ENCODE measurements around the gene R3HDM2.

The R3HDM2 gene

DNA sequence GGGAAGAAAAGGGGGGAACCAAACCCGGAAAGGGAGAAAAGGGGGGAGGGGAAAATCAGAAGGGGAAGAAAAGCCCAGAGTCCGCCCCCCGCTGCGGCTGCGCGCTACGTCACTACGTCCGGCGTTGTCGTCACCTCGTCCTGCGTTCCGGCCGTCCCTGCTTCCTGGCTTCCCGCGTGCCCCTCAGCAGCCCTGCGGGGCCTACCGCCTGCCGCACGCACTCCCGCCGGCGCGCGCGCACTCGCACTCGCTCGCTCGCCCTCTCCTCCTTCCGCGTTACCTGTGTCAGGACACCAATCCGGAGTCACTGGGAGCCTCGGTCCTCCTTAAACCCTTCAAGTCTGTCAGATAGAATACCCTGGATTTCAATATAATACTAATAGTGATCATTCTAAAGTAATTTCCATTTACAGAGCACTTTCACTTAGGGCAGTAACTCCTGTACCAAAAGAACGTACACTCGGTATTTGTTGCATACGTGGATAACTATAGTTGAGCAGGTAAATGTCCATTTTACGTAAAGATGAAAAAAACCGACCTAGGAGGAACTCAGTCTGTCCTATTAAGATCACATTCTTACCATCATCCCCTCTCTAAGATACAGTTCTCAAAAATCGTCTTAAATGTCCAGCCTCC, at the start of gene R3HDM2:
Gene R3HDM2 (minus strand): TSS at position 113 of the 636 bp plus-strand sequence. CDS start 120,615 bp downstream, outside the sequence.
- peak; percentile 90 to 93 (median 92) for DNase-seq (ENCODE audit: low read depth in 2 of 3, low spot score in 2 of 3)

DNA sequence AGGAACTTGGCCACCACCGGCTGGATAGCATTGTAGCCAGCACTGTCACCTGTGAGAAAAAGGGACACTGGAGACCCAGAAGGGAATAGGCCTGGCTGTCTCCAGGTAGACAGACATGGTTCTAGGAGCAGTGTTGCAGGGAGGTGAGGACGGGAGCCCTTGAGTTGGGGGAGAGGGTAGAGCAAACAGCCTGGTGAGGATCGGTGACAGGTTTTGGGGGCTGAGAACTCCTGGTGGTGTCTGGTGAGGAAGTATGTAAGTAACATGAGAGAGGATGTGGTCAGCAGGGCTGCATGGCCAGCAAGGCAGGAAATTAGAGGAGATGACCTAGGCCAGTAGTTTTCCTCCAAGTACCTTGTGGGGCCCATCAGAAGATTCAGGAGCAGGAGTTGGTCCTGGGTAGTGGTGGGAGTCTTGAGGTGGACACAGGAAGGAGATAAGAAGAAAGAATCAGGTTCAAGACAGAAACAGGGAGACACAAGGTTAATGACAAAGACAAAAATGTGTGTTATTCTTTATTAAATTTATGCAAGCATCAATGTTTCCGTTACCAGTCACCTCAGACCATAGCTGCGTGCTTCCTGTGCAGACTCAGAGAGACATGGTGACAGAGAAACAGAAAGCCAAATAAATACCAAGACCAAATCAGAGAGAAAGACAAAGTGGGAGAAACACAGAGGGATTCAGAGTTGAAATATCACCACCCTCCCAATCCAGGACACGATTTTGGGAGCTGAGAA, 48.7 kb upstream of the R3HDM2 start, which contains the start of gene ARHGAP9:
Gene ARHGAP9 (minus strand): TSS at position 491 of the 740 bp plus-strand sequence. CDS start 460 bp downstream, at position 31.
- no peak for DNase-seq (ENCODE audit: low read depth in 2 of 3, low spot score in 2 of 3)

DNA sequence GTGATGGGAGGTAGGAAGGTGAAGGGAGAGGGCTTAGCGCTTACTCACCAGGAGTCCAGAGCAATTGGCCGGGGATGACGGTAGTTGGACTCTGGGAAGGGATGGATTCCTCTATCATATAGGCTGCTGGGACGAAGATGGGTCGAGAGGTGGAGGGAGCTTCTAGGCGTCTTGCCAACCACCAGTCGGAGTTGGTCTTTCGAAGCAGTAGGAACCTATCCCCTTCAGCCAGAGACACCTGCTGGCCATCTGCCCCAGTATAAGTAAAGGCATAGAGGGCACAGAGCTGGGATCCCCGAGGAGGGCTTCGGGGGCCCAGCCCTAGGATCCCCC, 48.2 kb upstream of the R3HDM2 start:
- no peak for DNase-seq (ENCODE audit: low read depth in 2 of 3, low spot score in 2 of 3)

DNA sequence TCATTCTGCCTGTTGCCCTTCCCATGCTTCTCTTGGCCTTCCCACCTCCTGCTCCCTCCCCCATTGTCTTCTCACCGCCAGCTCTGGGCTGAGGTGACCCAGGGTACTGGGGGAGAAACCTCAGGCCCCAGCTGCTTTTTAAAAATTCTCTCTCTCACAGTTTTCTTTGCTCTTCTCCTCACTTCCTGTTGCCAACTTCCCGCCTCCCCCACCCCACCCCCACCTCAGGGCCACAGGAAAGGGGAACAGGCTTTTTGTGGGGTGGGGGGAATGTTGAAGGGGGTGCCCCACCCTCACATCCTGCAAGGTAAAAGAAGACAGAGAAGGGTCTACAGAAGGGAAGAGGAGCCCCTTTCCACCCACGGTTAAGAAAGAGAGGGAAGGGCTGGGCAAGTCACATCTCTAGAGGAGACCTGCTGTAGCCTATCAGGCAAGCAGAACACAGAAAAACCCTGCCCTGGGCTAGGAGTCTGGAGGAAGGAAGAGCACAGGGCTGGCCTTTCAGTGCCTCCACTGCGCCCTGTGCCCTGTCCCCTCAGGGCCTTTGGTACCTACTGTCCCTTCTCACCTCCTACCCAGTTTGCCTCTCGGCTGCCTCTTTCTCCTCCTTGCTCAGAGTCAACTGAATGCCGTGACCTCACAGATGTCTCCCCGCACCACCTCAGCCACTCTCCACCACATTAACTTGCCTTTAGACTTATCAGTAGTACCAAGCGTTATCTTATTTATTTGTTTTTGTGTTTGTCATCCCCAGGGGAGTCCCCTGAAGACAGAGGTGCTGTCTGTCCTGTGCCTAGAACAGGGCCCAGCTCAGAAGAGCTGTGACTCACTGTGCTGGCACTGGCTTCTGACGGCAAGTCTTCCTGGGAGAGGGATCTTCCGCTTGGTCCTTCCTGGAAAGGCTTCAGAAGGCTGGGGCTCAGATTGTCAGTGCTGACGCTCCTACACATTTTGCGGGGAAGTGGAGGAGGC, 47.2 kb upstream of the R3HDM2 start:
- no peak for DNase-seq (ENCODE audit: low read depth in 2 of 3, low spot score in 2 of 3)

DNA sequence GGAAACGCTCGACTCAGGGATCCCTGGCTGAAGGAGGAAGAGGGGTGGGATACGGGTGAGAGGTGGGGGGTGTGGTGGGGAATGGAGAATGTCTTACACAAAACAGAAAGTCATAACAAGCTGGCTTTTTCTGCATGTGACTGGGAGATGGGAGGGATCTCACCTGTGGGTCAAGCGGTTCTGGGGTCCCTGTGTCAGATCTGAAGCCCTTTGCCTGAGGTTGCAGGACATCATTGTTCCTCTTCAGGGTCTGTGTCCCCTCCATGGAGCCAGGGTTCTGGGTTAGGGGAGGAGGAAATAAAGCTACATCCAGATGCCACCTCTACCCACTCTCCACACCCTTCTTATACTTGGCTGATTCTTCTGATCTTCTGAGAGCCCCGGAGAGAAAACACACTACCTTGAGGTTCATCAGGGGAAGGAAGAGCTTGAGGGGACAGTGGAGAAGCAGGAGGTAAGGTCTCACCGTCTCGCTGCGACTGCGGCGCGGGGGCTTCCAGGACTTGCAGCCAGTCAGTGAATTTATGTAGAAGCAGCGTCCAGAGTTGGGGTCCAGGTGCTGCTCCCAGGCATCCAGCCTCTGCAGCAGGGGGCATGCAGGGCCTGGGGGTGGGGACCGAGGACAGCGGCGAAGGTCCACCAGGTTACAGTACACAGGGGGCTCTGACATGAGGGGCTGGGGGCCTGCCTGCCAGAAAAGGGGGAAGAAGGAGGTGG, 46.3 kb upstream of the R3HDM2 start:
- no peak for DNase-seq (ENCODE audit: low read depth in 2 of 3, low spot score in 2 of 3)

DNA sequence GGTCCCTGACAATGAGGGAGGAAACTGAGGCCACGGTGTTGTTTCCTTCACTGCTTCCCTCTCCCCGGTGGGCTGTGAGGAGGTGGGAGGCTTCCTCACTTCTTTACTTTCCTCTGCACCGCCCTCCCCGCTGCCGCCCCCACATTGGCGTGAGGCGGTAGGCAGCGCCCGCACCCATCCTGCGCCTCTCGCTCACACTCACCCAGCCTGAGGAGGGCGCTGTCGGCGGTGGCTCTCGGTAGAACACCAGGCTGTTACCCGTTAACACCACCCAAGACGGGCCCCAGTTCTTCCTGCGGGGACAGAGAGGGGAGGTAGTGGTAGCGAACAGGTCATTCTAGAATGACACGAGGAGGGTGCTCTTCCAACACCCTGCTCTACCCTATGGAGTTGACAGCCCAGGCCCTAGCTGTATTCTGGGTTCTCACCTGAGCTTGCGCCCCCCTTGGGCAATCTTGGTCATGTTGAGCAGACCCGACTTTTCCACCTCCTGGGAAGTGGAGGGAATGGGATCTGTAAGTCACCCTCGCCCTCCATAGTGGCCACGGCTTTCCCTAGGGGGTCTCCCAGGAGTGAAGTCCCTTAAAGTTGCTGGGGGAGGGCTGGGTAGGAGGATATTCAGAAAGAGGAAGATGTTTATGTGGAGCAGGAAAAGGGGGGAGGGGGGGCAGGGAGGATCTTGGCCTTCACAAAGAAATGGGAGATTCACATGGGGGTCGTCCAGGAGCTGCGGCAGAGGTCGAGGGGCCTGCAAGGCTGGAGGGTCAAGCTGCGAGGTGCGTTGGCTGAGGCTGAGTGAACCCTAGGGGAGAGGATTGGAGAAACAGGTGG, 45.5 kb upstream of the R3HDM2 start:
- DNase-seq (ENCODE audit: low read depth in 2 of 3, low spot score in 2 of 3): no peak

DNA sequence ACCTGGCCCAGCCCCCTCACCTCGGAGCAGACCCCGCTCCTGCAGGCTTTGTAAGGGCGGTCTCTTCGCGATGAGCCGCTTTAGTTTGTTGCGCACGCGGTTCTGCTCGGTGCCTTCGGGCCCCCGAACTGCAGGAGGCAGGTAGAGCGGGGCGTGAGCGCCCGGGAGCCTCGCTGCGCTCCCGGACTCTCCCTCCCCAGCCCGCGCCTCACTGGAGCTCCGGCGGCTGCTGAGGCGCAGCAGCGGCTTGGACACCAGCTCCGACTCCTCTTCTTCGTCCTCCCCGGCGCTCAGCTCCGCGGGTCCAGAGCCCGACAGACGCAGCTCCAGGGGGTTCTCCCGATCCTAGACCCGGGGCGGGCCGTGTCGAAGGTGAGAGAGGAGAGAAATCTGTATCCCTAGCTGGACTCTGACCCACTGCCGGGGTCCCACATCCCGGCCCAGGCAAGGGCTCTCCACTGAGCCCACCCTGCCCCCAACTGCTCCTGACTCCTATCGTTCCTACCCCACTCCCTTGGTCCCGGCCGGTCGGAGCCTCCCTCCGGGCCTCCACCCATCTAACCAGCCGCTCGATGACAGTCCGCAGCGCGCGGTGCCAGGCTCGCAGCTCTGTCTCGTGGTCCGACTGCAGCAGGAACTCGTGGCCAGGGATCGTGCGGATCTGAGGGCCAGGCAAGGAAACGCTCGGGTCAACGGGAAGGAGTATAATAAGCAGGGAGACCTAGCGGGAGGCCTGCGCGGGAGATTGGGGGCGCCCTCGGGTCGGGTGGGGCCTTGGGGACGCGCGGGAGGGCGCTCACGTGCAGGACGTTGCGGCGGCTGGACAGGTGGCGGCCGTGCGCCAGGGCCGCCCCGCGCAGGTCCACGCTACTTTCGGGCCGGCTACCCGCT, 44.7 kb upstream of the R3HDM2 start:
- DNase-seq (ENCODE audit: low read depth in 2 of 3, low spot score in 2 of 3): no peak

DNA sequence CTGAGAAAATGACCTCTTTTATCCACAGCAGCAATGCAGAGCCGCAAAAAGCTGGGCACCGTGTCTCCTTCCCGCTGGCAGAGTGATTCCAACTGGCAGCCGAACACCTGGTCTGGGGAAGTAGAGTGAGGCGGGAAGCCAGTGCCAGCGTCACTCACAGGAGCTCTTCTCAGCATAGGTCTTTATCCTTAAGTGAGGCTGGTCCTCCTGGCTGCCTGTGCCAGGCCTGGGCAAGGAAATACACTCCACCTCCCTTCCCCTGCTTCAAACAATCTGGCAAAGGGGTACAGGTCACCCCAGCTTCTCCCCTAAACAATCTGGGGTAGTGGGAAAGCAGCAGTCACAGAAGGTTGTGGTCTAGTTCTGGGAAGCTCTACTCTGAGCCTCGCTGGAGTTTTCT, 44.0 kb upstream of the R3HDM2 start:
- DNase-seq (ENCODE audit: low read depth in 2 of 3, low spot score in 2 of 3): no peak

DNA sequence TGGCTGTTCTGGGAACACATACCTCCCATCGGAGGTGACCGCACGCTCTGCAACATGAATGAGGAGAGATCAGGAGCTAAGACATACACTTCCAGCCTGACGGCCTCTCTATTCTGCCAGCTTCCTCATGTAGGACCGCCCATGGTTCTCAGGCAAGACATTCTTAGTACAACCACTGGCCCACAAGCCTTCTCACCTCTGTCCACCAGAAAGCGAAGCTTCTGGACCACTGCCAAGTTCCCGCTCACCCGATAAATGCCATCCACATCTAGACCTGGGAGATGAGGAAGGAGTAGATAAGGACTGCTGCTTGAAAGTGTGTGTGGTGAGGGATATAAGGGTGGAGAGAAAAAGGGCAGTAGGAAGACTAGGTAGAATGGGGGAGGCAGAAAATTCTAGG, 43.6 kb upstream of the R3HDM2 start:
- no peak for DNase-seq (ENCODE audit: low read depth in 2 of 3, low spot score in 2 of 3)

DNA sequence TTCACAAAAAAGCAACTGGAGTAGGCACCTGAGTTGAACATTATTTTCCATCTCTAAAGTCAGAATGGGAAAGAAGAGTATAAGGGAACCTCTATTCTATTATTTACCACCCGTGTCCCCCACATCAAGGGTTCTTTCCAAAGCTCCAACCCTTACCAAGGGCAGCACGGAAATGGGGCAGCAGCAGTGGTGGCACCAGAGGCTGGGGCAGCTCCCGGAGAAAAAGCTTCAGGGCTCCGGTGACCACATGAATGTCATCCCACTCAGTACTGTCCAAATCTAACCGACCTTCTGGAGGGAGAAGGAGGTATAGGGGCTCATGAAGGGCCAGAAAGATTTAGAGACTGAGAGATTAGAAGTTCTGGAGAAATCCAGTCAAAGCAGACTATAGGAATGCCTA, 43.0 kb upstream of the R3HDM2 start:
- no peak for DNase-seq (ENCODE audit: low read depth in 2 of 3, low spot score in 2 of 3)

DNA sequence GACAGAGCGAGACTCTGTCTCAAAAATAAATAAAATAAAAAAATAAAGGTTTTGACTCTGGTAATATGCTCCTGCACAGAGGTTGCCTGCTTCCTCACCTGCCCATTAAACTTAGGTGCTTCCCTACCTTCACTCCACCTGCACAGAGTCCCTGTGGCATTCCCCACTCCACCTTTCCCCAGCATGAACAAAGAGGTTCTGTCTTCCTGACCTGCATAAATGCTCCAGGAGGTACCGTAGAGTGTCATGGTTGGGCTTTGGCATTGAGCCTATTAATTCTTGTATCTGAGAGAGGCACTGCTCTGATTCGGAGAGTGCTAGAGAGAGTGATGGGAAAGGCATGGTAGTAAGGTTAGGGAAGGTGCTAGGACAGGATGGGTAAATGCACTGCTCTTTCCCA, 42.5 kb upstream of the R3HDM2 start:
- no peak for DNase-seq (ENCODE audit: low read depth in 2 of 3, low spot score in 2 of 3)

DNA sequence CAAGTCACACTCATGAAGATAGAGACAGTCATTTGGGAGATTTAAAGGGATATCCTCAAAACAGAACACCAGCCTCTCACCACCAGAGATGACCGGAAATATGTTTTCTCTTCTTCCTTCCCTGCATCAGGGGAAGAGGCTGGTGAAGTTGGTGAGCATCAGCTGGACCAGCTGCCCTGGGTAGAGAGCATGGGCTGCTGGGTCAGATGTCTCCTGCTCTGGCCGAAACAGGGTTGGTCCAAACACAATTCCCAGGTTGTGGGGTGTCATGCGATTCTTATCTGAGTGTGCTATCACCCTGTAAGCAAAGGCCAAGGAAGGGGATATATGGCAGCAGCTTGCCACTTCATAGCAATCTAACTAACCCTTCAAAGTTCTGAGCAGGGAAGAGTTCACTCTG, 41.5 kb upstream of the R3HDM2 start:
- DNase-seq (ENCODE audit: low read depth in 2 of 3, low spot score in 2 of 3): no peak

DNA sequence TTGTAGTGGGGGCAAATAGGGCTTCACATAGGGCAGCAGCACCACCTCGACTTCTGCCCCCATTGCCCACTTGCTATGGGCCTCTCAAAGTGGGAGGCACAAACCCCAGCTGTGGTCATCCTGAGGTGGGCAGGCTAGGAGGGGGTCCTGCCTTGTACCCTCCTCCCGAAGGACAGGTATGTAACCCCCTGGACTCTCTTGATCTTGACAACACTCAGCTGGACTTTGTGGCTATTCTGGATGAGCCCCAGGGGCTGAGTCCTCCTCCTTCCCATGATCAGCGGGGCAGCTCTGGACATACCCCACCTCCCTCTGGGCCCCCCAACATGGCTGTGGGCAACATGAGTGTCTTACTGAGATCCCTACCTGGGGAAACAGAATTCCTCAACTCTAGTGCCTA, 40.8 kb upstream of the R3HDM2 start:
- DNase-seq (ENCODE audit: low read depth in 2 of 3, low spot score in 2 of 3): no peak

DNA sequence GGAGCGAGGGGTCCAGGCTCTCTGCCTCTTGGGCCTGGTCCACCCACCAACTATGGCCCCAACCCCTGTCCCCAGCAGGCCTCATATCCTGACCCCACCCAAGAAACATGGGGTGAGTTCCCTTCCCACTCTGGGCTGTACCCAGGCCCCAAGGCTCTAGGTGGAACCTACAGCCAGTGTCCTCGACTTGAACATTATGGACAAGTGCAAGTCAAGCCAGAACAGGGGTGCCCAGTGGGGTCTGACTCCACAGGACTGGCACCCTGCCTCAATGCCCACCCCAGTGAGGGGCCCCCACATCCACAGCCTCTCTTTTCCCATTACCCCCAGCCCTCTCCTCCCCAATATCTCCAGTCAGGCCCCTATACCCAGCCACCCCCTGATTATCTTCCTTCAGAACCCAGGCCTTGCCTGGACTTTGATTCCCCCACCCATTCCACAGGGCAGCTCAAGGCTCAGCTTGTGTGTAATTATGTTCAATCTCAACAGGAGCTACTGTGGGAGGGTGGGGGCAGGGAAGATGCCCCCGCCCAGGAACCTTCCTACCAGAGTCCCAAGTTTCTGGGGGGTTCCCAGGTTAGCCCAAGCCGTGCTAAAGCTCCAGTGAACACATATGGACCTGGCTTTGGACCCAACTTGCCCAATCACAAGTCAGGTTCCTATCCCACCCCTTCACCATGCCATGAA, 40.3 kb upstream of the R3HDM2 start:
- no peak for DNase-seq (ENCODE audit: low read depth in 2 of 3, low spot score in 2 of 3)

DNA sequence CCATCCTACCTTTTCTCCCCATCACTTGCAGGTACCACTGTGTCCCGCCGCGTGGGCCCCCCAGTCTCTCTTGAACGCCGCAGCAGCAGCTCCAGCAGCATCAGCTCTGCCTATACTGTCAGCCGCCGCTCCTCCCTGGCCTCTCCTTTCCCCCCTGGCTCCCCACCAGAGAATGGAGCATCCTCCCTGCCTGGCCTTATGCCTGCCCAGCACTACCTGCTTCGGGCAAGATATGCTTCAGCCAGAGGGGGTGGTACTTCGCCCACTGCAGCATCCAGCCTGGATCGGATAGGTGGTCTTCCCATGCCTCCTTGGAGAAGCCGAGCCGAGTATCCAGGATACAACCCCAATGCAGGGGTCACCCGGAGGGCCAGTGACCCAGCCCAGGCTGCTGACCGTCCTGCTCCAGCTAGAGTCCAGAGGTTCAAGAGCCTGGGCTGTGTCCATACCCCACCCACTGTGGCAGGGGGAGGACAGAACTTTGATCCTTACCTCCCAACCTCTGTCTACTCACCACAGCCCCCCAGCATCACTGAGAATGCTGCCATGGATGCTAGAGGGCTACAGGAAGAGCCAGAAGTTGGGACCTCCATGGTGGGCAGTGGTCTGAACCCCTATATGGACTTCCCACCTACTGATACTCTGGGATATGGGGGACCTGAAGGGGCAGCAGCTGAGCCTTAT, 39.6 kb upstream of the R3HDM2 start:
- DNase-seq (ENCODE audit: low read depth in 2 of 3, low spot score in 2 of 3): no peak

DNA sequence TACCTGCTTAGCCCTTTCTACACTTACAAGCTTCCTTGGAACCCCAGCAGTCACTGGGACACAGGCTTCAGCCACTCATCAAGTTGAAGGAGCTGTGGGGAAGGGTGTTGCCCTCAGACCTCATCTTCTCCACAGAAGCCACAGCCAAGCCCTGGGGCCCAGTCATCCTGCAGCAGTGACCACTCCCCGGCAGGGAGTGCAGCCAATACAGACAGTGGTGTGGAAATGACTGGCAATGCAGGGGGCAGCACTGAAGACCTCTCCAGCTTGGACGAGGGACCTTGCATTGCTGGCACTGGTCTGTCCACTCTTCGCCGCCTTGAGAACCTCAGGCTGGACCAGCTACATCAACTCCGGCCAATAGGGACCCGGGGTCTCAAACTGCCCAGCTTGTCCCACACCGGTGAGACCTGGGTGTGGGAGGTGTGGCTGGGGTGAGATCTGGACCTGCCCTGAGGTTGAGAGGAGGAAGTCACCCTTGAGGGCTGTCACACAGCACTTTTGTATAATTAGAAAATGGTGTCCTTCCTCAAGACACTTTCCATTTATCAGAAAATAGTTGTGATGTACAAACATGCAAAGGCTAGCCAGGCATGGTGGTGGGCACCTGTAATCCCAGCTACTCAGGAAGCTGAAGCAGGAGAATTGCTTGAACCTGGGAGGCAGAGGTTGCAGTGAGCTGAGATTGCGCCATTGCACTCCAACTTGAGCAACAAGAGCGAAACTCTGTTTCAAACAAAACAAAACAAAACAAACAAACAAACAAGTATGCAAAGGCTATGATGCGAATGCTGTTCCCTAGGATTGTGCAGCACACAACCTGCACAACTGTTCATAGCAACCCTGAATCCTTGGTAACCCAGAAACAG, 38.7 kb upstream of the R3HDM2 start:
- no peak for DNase-seq (ENCODE audit: low read depth in 2 of 3, low spot score in 2 of 3)

DNA sequence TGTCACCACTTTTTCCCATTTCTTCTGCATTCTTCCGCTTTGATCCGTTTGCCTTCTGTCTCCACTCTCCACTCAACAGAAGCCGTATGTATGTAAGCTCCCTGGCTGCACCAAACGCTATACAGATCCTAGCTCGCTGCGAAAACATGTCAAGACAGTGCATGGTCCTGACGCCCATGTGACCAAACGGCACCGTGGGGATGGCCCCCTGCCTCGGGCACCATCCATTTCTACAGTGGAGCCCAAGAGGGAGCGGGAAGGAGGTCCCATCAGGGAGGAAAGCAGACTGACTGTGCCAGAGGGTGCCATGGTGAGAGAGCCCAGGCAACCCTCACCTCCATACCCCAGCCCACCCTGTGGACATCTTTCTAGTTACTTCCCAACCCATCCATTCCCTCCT, 37.1 kb upstream of the R3HDM2 start:
- DNase-seq (ENCODE audit: low read depth in 2 of 3, low spot score in 2 of 3): no peak
